ENCODE results near the gene SPRTN.

SPRTN gene

DNA sequence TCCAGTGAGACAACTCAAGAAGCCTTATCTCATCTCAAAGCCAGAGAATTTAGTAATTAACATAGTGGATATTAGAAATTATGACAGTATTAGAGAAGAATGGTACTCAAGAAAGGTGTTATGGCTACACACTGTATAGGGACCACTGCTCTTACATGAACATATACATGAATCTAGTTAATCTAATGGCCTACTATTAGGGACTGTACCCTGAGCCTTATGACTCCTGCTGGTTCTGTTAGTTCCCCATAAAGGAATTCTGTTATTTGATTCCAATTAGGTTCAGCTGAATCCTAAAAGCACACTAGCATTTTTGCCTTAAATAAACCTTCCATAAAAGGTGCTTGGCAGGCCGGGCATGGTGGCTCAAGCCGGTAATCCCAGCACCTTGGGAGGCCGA, 44.3 kb downstream of the SPRTN start:
- no peak for DNase-seq

DNA sequence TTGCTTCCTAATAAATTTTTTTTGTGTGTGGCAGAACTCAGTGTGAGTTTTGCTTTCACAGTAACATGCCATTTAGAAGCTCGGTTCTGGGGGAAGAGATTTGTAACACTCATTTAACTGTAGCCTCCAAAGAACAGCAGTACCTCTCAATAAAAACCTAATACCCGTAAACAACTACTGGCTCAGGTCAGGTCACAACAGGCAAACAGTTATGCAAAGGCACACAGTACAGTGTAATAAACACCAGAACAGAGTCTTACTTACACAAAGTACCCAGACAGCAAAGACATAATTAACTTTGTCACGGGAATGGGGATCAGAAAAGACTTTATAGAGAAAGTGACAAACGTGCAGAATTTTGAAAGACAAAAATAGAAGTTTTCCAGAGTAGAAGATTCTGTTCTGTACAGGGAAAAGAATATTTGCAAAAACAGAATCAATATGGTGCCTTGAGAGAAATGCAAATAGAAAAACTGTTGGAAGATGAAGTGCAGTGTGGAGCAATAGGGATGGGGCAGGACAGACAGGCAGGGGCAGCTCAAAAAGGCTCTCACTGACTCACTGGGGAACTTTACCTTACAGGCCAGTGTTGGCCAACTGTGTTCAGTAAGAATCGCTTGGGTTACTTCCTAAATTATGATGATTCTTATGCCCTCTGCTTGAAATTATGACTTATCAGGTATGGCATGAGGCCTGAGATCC, 45.2 kb downstream of the SPRTN start:
- no peak for DNase-seq

DNA sequence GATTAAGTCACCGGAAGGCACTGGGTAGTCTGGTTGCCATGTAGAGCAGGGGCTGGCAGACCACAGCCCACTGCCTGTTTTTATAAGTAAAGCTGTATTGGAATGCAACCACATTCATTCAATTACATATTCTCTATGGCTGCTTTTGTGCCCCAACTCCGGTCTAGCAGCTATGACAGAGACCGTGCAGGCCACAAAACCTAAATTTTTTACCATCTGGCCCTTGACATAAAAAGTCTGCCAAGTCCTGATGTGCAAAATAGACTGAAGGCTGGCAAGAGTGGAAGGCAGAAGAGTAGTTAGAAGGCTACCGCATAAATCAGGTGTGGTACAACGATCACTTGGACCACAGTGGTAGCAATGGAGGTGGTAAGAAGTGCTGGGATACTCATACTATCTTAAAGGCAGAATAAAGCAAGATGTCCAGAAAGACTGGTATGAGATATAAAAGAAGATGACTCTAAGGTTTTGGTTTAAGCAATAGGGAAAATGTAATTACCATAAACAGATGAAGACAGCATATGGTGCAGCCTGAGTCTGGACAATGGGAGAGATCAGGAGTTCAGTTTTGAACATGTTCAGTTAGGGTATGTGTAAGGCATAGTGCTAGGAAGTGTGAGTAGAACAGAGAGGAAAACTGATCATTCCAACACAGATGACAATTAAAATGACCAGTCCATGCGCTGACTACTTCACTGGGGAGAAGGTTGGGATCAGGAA, 46.8 kb downstream of the SPRTN start:
- DNase-seq = no peak

DNA sequence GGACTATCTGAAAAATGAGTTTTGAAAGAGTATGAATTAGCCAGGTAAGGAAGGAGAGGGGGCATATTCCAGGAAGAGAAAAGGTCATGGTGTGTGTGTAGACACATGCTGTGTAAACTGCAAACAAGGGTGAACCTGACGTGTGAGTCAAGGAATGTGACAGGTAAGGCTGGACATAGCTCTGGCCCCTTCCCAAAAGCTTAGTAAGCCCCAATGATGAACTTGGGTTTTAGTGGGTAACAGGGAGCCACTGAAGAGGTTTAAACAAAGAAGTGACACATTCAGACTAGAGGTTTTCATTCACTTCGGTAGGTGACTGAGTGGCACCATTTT, 47.3 kb downstream of the SPRTN start:
- no peak for DNase-seq

DNA sequence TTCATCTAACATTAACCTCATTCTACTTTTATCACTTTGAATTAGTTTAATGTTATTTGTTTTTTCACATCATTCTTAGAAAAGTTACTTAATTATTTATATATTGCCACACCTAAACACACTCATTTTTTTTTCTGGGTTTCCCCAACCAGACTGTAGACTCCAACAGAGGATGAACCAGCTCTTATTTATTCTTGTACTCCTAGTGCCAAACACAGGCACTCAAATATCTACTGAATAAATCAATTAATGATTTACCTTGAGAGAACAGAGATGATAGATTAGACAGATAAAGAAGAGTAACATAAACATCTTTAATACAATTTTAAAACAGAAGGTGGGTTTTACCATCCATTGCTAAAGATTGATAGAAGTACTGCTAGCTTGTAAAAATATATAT, 48.4 kb downstream of the SPRTN start:
- DNase-seq = no peak

DNA sequence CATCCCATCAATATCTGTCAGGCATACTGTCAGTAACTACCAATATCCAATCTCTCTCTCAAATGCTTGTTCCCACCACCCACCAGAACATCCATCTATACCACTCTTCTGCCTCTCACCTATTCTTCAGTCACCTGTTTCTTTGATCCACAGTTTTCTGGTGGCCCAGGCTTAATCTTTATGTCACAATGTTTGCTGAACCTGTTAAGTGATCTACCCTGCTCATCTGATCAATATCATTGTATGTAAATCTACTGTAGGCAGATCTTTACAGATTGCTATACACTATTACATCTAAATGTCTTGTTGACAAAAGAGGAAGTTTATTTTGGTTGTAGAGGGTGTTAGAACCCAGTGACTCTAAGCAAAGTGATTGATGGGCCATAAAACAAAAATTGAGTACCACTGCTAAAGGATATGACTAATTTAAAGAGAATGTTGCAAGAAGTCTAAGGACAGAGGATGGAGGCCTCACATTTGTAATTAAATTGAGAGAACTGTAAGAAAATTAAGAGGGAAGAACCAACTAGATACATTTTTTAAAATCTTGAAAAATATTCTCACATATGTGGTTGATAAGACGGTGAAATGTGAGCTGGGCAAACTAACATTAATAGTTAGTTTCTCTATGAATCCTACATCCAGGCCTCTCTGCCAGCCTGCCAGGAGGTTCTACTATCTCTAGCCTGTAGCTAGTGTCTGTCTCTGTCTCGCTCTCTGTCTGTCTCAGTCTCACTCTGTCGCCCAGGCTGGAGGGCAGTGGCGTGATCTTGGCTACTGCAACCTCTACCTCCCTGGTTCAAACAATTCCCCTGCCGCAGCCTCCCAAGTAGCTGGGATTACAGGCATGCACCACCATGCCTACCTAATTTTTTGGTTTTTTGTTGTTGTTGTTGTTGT, 49.9 kb downstream of the SPRTN start:
- no peak for DNase-seq

DNA sequence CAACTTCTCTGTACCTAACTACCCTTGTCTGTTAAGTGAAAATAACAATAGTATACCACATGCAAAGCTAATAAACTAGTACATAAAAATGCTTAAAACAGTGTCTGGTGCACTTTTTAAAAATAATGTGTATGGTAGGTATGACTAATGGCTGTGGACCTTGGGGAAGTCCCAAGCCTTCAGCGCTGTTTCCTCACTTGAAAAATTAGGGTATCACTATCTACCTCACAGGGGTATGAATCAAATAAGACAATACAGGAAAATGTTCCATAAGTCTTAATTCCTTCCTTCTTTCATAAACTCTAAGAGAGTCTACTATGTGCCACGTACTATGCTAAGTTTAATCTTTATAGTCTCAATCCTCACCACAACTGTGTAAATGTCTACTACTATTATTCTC, 52.0 kb downstream of the SPRTN start:
- no peak for DNase-seq

DNA sequence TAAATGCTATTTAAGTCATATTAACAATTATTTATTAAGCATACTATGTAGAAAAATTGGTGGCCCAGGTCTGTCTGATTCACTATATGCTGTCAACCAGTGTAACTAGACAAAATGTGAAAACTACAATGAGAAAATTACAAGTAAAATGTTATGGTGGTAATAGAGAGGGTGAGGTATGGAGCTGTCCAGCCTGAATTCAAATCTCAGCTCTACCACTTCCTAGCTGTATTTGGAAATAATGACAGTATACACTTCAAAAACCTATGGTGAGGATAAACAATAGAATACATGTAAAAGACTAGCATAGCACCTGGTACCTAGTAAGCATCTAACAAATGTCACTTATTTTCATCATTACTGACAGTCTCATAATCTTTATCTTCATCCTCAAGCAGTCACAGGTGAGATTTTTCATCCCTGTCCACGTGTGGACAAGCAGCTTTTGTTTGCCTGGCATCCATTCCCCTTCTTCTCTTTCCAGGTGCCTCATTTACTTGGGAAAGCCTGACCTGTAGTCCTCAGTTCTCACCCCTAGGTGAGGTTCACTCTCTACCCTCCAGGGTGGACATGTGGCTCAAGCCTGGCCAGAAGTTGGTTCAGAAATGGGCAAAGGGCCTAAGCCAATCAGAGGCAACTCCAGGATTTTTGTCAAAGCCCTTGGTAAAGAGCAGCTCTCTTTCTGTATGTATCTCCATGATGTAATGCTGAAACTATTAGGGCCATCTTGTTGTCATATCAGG, 54.5 kb downstream of the SPRTN start:
- DNase-seq = no peak

DNA sequence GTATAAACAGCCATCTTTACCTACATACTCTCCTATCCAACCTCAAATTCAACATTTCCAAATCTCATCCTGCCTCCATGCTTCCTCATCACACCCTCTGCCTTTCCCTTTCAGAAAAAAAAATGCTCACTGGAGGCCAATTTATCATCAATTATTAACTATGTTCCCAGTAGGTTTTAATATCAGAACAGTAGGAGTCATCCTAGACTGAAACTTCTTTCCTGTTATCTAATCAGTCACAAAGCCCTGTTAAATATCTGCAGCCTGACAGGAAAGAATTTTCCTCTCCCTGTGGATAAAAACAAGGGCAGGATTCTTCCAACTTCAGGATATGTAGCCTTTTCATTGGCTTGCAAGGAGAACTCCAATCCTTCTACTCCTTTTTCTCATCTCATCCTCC, 55.6 kb downstream of the SPRTN start:
- DNase-seq = no peak

DNA sequence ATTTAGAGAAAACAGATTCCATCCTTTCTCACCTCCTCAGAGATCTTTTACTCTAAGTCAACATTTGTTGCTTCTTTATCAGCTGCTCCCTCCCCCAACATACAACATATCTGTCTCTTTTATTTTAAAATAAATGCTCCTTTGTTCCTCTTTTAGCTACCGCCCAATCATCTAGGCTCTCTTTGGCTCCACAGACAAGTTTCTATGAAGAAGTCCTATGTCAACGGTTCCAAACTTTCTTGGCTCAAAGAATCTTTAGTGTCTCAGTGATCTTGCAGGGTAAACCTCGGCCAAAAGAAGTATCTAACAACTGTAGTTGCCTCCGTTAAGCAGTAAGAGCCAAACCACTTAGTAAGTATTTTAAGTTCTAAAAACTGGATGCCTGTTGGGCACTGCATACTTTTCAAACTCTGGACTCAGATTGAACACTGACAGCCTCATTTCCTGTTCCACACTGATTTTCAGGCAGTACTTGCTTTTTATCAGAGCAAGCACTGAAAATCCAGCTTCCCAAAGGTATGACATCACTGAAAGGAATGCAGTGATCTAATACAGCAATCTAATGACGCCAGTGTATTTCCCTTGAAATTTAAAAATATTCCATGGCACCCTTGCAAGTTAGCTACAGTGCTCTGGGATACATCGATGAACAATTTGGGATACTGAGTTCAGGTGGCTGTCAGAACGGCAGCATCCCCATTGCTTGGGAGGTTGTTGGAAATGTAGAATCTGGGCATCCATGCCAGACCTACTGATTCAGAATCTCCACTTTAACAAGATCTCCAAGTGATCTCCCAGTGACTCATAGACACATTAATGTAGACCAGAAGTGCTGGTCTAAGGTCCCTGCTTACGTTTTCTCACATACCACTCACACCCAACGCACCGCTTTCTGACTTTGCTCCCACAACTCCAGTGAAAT, 57.2 kb downstream of the SPRTN start:
- no peak for DNase-seq

DNA sequence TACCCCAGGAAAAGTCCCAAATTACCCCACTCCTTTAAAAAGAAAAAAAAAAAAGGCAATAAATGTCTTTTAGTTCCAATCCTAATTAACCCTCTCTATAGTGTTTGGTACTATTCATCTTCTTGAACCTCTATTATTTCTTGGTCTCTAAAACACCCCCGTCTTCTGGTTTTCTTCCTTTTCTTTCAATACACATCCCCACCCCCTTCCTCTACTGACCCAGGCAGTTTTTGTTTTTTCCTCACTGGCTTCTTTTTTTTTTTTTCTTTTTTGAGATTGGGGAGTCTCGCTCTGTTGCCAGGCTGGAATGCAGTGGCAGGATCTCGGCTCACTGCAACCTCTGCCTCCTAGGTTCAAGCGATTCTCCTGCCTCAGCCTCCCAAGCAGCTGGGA, 57.9 kb downstream of the SPRTN start:
- DNase-seq = no peak

DNA sequence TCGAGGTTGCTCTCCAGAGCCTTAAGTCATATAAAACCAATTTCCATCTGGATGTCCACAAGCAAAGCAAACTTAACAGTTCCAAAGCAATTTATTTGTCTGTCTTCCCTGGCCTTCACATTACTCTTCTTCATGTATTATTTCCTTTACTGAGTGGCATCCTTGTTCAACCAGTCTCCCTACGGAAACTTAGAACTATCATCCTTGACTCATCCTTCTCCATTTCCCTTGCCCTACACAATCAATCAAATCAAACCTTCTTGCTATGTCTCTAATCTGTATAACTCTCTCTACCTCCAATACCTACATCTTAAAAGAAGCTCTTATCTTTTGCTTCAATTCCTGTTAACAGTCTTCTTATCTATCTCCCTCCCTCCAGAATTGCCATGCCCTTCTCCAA, 58.5 kb downstream of the SPRTN start:
- DNase-seq = no peak

DNA sequence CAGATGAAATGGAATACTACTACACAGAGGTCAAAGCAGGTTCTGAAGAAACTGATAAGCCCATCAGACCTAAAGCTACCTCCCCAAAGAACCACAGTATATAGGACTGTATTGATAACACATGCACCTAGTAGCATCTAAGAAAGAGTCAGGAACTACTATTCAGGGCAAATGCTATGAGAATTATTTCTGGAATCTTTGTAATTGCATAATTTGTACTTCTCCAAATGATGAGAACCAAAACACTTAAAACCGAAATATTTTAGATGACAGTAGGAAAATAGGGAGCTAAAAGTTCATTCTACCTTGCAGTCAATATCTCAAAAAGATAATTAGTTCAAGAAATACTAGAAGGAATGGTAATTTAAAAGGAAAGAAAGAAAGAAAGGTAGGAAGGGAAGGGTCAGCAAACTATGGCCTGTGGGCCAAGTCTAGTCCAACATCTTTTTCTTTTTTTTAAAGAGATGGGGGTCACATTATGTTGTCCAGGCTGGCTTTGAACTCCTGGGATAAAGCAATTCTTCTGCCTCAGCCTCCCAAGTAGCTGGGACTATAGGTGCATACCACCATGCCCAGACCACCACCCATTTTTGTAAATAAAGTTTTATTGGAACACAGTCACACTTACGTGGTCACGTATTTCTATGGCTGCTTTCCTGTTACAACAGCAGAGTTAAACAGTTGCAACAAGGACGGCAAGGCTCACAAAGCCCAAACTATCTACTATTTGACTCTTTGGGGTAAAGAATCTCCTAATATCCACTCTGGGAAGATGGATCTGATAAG, 60.0 kb downstream of the SPRTN start:
- no peak for DNase-seq

DNA sequence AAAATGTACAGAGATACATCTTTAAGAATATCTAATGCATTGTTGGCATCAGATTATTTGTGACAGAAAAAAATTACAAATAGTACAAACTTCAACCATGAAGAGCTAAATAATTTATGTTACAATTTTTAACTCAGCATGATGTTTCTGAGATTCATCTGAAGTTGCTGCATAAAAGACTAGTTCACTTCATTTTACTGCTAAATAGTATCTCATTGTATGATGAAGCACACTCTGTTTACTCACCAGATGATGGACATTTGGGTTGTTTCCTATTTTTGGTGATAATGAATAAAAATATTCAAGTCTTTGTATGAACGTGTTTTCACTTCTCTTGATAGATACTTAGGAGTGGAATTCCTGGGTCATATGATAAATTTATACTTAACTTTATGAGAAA, 63.4 kb downstream of the SPRTN start:
- no peak for DNase-seq

DNA sequence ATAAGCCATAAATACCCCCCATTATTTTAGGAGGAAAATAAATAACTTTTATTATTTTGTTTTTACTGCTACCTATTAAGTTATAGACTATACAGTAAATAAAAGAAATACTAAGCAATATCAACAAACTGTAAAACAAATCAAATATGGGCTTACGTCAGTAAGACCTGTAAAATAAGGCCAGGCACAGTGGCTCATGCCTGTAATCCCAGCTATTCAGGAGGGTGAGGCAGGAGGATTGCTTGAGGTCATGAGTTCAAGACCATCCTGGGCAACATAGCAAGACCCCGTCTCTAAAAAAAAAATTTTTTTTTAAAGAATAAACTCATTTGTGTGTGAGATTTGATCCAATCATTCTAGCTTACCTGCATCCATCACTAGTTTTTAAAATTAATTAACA, 66.2 kb downstream of the SPRTN start:
- no peak for DNase-seq
